ENCODE results near the gene LDB3.

Gene LDB3

DNA sequence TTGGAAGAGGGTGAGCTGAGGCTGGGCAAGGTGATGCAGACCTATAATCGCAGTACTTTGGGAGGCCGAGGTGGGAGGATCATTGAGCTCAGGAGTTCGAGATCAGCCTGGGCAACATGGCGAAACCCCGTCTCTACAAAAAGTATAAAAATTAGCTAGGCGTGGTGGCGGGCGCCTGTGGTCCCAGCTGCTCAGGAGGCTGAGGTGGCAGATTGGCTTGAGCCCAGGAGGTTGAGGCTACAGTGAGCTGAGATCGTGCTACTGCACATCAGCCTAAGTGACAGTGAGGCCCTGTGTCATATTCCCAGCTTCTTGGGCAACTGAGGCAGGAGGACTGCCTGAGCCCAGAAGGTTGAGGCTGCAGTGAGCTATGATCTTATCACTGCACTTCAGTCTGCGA is 101.7 kb downstream of the LDB3 start:
- DNase-seq = no peak

DNA sequence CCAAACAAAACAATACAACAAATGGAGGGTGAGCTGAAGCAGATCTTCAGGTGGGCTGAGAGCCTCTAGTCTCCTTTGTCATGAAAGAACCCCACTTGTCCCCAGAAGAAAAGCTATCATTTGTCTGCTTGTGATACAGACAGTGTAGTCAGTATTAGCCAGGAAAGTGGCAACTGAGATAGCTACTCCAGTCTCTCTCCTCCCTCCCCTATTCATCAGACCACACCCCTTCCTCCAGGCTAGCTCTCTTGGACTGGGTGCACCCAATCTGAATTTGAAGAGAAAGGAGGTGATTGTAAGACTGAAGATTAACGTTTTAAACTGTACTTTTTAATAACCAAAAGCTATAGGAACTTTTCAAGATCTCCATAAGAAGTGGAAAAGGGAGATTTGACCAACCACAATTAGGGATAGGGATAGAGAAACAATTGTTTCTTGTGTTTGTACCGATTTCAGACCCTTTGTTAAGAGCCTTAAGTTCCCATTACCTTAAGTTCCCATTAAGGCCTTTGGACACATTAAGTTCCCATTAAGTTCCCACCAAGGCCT is 102.2 kb downstream of the LDB3 start:
- no peak for DNase-seq

GRCh38 chr10:86773498-86773897 is 105.2 kb downstream of the LDB3 start:
- no peak for DNase-seq

DNA sequence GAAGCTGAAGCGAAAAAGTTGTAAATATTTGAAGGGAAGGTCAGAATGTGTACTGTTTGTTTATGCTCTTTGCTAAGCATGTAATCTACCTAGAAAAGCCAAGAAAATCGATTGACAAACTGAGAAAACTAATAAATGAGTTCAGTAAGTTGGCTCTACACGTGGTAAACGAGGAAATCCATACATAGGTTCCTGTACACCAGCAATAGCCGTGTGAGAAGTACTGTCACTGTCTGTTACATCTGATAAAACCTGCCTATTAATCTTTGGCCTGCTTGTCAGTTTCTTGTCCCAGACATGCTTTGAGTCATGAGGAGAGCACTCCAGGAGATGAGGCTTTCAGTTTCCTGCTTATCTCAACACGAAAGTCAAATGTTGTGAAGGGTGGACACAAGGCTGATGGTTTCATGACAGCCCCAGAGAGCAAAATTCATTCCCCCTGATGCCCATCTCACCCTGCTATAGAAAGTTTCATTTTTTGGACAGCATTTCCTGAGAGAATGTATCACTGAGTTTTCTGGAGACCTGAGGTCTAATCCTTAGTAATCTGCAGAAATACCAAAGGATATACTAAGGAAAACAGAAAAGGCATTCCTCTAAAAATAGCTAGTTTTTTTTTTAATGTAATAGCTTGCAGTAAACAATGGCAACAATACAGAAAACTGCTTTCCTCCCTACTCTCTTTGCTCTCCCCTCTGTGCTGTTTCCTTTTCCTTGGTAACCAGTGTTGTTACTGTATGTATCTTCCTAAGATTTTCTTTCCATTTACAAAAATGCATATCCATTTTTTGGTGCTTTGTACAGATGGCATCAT is 107.0 kb downstream of the LDB3 start:
- no peak for DNase-seq

- no peak for DNase-seq
These were observed 107.5 kb downstream of the LDB3 start for GRCh38 chr10:86775870-86776180.

DNA sequence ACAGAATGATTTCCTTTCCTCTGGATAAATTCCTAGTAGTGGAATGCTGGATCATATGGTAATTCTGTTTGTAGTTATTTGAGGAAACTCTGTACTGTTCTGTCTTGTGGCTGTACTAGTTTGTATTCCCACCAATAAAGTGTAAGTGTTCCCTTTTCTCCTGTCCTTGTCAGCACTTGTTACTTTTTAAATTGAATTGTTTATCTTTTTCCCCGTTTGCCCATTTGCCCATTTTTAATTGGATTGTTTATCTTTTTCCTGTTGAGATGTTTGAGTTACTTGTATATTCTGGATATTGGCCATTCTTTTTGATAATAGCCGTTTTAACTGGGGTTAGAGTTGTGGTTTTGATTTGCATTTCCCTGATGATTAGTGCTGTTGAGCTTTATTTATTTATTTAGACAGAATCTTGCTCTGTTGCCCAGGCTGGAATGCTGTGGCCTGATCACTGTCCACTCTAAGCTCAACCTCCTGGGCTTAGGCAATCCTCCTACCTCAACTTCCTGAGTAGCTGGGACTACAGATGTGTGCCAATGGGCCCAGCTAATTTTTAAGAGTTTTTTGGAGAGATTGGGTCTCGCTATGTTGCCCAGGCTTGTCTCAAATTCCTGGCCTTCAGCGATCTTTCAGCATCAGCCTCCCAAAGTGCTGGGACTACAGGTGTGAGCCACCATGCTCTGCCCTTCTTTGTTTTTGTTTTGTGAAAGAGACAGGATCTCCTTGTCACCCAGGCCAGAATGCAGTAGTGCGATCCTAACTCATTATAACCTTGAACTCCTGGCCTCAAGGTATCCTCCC is 111.1 kb downstream of the LDB3 start:
- DNase-seq = no peak

GRCh38 chr10:86782701-86783418 is 114.5 kb downstream of the LDB3 start:
- DNase-seq = no peak

GRCh38 chr10:86785037-86785436 is 116.7 kb downstream of the LDB3 start:
- no peak for DNase-seq

All from CD4-positive, alpha-beta T cell treated with Interleukin-17A for 1 hour (primary cell).